Activated T-cell treated with anti-CD3 and anti-CD28 coated beads, Interleukin-2, amount 50 U/mL, for 4 hours (primary cell): ENCODE data around the gene USP46. TPM values are rescaled to one million over a fixed set of nuclear protein-coding genes. Genes with fewer than 3 reads are reported as not detected.
A peak's percentile ranks its signal among the peaks of the same experiment; 100 is the strongest.

Experiments used
- ATAC-seq, 2 donors: fragments of 200-7000 bp; cut with Tn5 transposase; one replicate each; pipeline ENCODE4 v1.10.0; 2021
- DNase-seq: peaks from one replicate; pipeline ENCODE4 v3.0.0-alpha.2; 2020
- H3K27me3 Mint-ChIP-seq: one replicate; pipeline ENCODE4 v1.8.0; 2021; ENCODE audit warnings: low read depth, mixed read lengths
- H3K36me3 Mint-ChIP-seq: one replicate; pipeline ENCODE4 v1.8.0; 2022; ENCODE audit warnings: mixed read lengths; ENCODE audit not compliant: insufficient read depth
- H3K4me1 Mint-ChIP-seq: one replicate; pipeline ENCODE4 v1.8.0; 2021; ENCODE audit warnings: low read depth, mixed read lengths
- H3K4me3 Mint-ChIP-seq: one replicate; pipeline ENCODE4 v1.8.0; 2021; ENCODE audit warnings: mild to moderate bottlenecking, moderate library complexity, mixed read lengths
- H3K9me3 Mint-ChIP-seq: one replicate; pipeline ENCODE4 v1.8.0; 2021; ENCODE audit warnings: mixed read lengths
- total RNA-seq, 3 donors: library from RNA; stranded (reverse); gene quantifications; one replicate each; pipeline ENCODE4 v1.2.1, GENCODE V29; 2021

Gene USP46
- total RNA-seq, 3 donors from 2014 or later, result 6.2 to 10.4 (median 7.4) TPM

- H3K4me3 Mint-ChIP-seq, result no peak overlapping the region
- no peak for DNase-seq
- H3K9me3 Mint-ChIP-seq, result no peaks in the 10 kb centered on the region
- H3K27me3 Mint-ChIP-seq, result no peaks in the 10 kb centered on the region
- peaks cover 40% of the 10 kb centered on the region for H3K4me1 Mint-ChIP-seq
- no peaks in the 10 kb centered on the region for H3K36me3 Mint-ChIP-seq
- ATAC-seq, result no peak
Observed at GRCh38 chr4:52643785-52644244, 15.3 kb downstream of the USP46 start.

- Mint-ChIP-seq H3K36me3 (no peaks in the 10 kb centered on the region), H3K27me3 (no peaks in the 10 kb centered on the region), H3K4me3 (no peak overlapping the region), H3K4me1 (peaks cover 40% of the 10 kb centered on the region), H3K9me3 (no peaks in the 10 kb centered on the region)
- ATAC-seq, result no peak
- DNase-seq, result no peak
Observed at GRCh38 chr4:52643190-52643589, 15.9 kb downstream of the USP46 start.

- H3K4me1 Mint-ChIP-seq, result peaks cover 40% of the 10 kb centered on the region
- H3K9me3 Mint-ChIP-seq, result no peaks in the 10 kb centered on the region
- H3K27me3 Mint-ChIP-seq, result no peaks in the 10 kb centered on the region
- peaks cover 2% of the 10 kb centered on the region for H3K36me3 Mint-ChIP-seq
- ATAC-seq (peak; percentile 78 to 79), DNase-seq (no peak)
- peak overlapping the region; percentile 22 for H3K4me3 Mint-ChIP-seq
Observed at GRCh38 chr4:52641854-52642563, 17.1 kb downstream of the USP46 start.

- no peaks in the 10 kb centered on the region for H3K9me3 Mint-ChIP-seq
- H3K36me3 Mint-ChIP-seq, result peaks cover 2% of the 10 kb centered on the region
- DNase-seq (no peak), ATAC-seq (no peak)
- peaks cover 33% of the 10 kb centered on the region for H3K4me1 Mint-ChIP-seq
- no peak overlapping the region for H3K4me3 Mint-ChIP-seq
- no peaks in the 10 kb centered on the region for H3K27me3 Mint-ChIP-seq
Observed at GRCh38 chr4:52640808-52641565, 18.1 kb downstream of the USP46 start.

- H3K4me1 Mint-ChIP-seq, result peaks cover 32% of the 10 kb centered on the region
- DNase-seq (no peak), ATAC-seq (no peak)
- H3K36me3 Mint-ChIP-seq, result peaks cover 2% of the 10 kb centered on the region
- H3K4me3 Mint-ChIP-seq, result no peak overlapping the region
- no peaks in the 10 kb centered on the region for H3K27me3 Mint-ChIP-seq
- H3K9me3 Mint-ChIP-seq, result no peaks in the 10 kb centered on the region
Observed at GRCh38 chr4:52638717-52639116, 20.4 kb downstream of the USP46 start.

GRCh38 chr4:52637116-52637515, 22.0 kb downstream of the USP46 start:
- Mint-ChIP-seq H3K4me3 (no peak overlapping the region), H3K27me3 (no peaks in the 10 kb centered on the region), H3K36me3 (peaks cover 2% of the 10 kb centered on the region), H3K9me3 (no peaks in the 10 kb centered on the region), H3K4me1 (peaks cover 23% of the 10 kb centered on the region)
- DNase-seq (no peak), ATAC-seq (no peak)

- DNase-seq, result no peak
- Mint-ChIP-seq H3K27me3 (no peaks in the 10 kb centered on the region), H3K4me3 (no peak overlapping the region), H3K36me3 (peaks cover 5% of the 10 kb centered on the region), H3K4me1 (peaks cover 12% of the 10 kb centered on the region), H3K9me3 (no peaks in the 10 kb centered on the region)
- ATAC-seq, result no peak
Observed at GRCh38 chr4:52635560-52635959, 23.5 kb downstream of the USP46 start.

- Mint-ChIP-seq H3K36me3 (peaks cover 5% of the 10 kb centered on the region), H3K27me3 (no peaks in the 10 kb centered on the region), H3K4me1 (peaks cover 12% of the 10 kb centered on the region), H3K4me3 (no peak overlapping the region), H3K9me3 (no peaks in the 10 kb centered on the region)
- DNase-seq (no peak), ATAC-seq (no peak)
Observed at GRCh38 chr4:52635130-52635529, 24.0 kb downstream of the USP46 start.

- Mint-ChIP-seq H3K36me3 (peaks cover 9% of the 10 kb centered on the region), H3K4me3 (no peak overlapping the region), H3K27me3 (no peaks in the 10 kb centered on the region), H3K4me1 (peaks cover 11% of the 10 kb centered on the region), H3K9me3 (no peaks in the 10 kb centered on the region)
- DNase-seq, result no peak
- ATAC-seq, result no peak
Observed at GRCh38 chr4:52633846-52634245, 25.3 kb downstream of the USP46 start.

GRCh38 chr4:52628974-52629373, 30.1 kb downstream of the USP46 start:
- Mint-ChIP-seq H3K4me1 (peaks cover 1% of the 10 kb centered on the region), H3K4me3 (no peak overlapping the region), H3K9me3 (no peaks in the 10 kb centered on the region), H3K36me3 (peaks cover 31% of the 10 kb centered on the region), H3K27me3 (no peaks in the 10 kb centered on the region)
- ATAC-seq (no peak), DNase-seq (no peak)

GRCh38 chr4:52628543-52628942, 30.6 kb downstream of the USP46 start:
- Mint-ChIP-seq H3K27me3 (no peaks in the 10 kb centered on the region), H3K9me3 (no peaks in the 10 kb centered on the region), H3K4me3 (no peak overlapping the region), H3K36me3 (peaks cover 31% of the 10 kb centered on the region), H3K4me1 (peaks cover 1% of the 10 kb centered on the region)
- ATAC-seq, result no peak
- DNase-seq, result no peak

GRCh38 chr4:52627876-52628275, 31.2 kb downstream of the USP46 start:
- DNase-seq, result no peak
- Mint-ChIP-seq H3K36me3 (peaks cover 32% of the 10 kb centered on the region), H3K9me3 (no peaks in the 10 kb centered on the region), H3K4me3 (no peak overlapping the region), H3K4me1 (peaks cover 1% of the 10 kb centered on the region), H3K27me3 (no peaks in the 10 kb centered on the region)
- ATAC-seq, result no peak

- ATAC-seq (no peak), DNase-seq (no peak)
- no peak overlapping the region for H3K4me3 Mint-ChIP-seq
- H3K36me3 Mint-ChIP-seq, result peaks cover 37% of the 10 kb centered on the region
- no peaks in the 10 kb centered on the region for H3K27me3 Mint-ChIP-seq
- H3K4me1 Mint-ChIP-seq, result peaks cover 3% of the 10 kb centered on the region
- H3K9me3 Mint-ChIP-seq, result no peaks in the 10 kb centered on the region
Observed at GRCh38 chr4:52625216-52625615, 33.9 kb downstream of the USP46 start.

GRCh38 chr4:52622564-52622963, 36.5 kb downstream of the USP46 start:
- H3K4me3 Mint-ChIP-seq, result no peak overlapping the region
- H3K9me3 Mint-ChIP-seq, result no peaks in the 10 kb centered on the region
- H3K27me3 Mint-ChIP-seq, result no peaks in the 10 kb centered on the region
- peaks cover 26% of the 10 kb centered on the region for H3K36me3 Mint-ChIP-seq
- peaks cover 20% of the 10 kb centered on the region for H3K4me1 Mint-ChIP-seq
- DNase-seq (no peak), ATAC-seq (no peak)

- peaks cover 22% of the 10 kb centered on the region for H3K36me3 Mint-ChIP-seq
- DNase-seq, result no peak
Observed at GRCh38 chr4:52621567-52621966, 37.5 kb downstream of the USP46 start.

More at GRCh38 chr4:52621567-52621966, 37.5 kb downstream of the USP46 start:
- H3K4me3 Mint-ChIP-seq, result no peak overlapping the region
- no peaks in the 10 kb centered on the region for H3K27me3 Mint-ChIP-seq
- H3K9me3 Mint-ChIP-seq, result no peaks in the 10 kb centered on the region
- no peak for ATAC-seq
- peaks cover 26% of the 10 kb centered on the region for H3K4me1 Mint-ChIP-seq
